Transverse colon (tissue), 4 donors: Measurements from ENCODE around the gene DNAH3. TPM values are rescaled to one million over a fixed set of nuclear protein-coding genes. Genes with fewer than 3 reads are reported as not detected.

Experiments used
- DNase-seq: peaks from one replicate; pipeline ENCODE4 v3.0.0-alpha.2; 2019
- H3K27ac ChIP-seq, 4 donors: fragments of 200-600 bp; sonication (generic); 2 replicates each; pipeline ENCODE4 v1.5.1; 2016 to 2018; ENCODE audit warnings: inconsistent platforms in 4 of 4
- H3K27me3 ChIP-seq: fragments of 200-600 bp; sonication (generic); 2 replicates; pipeline ENCODE4 v1.5.1; 2017; ENCODE audit warnings: inconsistent platforms
- H3K36me3 ChIP-seq, 4 donors: fragments of 200-600 bp; sonication (generic); 2 replicates each; pipeline ENCODE4 v1.5.1; 2017 to 2019; ENCODE audit warnings: inconsistent platforms in 4 of 4
- H3K4me1 ChIP-seq, 4 donors: fragments of 200-600 bp; sonication (generic); 2 replicates each; pipeline ENCODE4 v1.5.1; 2017 to 2020; ENCODE audit warnings: inconsistent platforms in 4 of 4
- H3K4me3 ChIP-seq, 4 donors: fragments of 200-600 bp; sonication (generic); 1 replicate in 1 of 4; 2 replicates in 3 of 4; pipeline versions ENCODE4 v1.5.1 to v1.6.1; 2017 to 2019; ENCODE audit warnings: inconsistent platforms in 4 of 4
- H3K9me3 ChIP-seq, 2 donors: fragments of 200-600 bp; sonication (generic); 2 replicates each; pipeline ENCODE4 v1.5.1; 2017 to 2019; ENCODE audit warnings: inconsistent platforms in 2 of 2
- CTCF ChIP-seq, 5 experiments: fragments of 200-600 bp in 3 of 5; fragments of 450-650 bp in 2 of 5; sonication (generic) in 3 of 5; IDR thresholded peaks; 1 replicate in 2 of 5; 2 replicates in 3 of 5; pipeline ENCODE4 v1.5.1; 2016 to 2017; ENCODE audit warnings: antibody characterized with exemption in 5 of 5, inconsistent platforms in 3 of 5, mild to moderate bottlenecking in 2 of 5, moderate library complexity in 1 of 5
- EP300 ChIP-seq: sonication (generic); formaldehyde crosslinking; IDR thresholded peaks from one replicate; pipeline ENCODE4 v1.6.1; 2017; ENCODE audit warnings: antibody characterized with exemption, low read depth
- POLR2A ChIP-seq: fragments of 450-650 bp; IDR thresholded peaks from one replicate; pipeline ENCODE4 v1.6.1; 2016; ENCODE audit warnings: antibody characterized with exemption, mild to moderate bottlenecking, moderate library complexity
- POLR2AphosphoS5 ChIP-seq, 3 donors: sonication (generic); formaldehyde crosslinking; IDR thresholded peaks; one replicate each; pipeline ENCODE4 v1.6.1; 2016; ENCODE audit warnings: antibody characterized with exemption in 3 of 3
- WGBS, 2 donors: methylation state at CpG; one replicate each; pipeline ENCODE4 v1.1.5; 2018; ENCODE audit warnings: low coverage in 1 of 2; 5-methylcytosine and 5-hydroxymethylcytosine counted together
- in situ Hi-C, 4 donors: fragments of 200-750 bp; cut with MboI; loops; one replicate each; pipeline versions ENCODE4 v1.15.0 to v1.15.1; 2017; ENCODE audit warnings: low sequenced_read_pairs in 3 of 4, low pct_ligation_motif_present in 1 of 4, low pct_unique_long_range_greater_than_20kb in 1 of 4
- intact Hi-C: fragments of 100-400 bp; cut with DNase I; formaldehyde crosslinking; loops from one replicate; pipeline ENCODE4 v1.15.1; 2023; ENCODE audit warnings: low total_unique reads
- total RNA-seq, 4 donors: library from RNA; depleted of rRNA; stranded (reverse); fragments of >200 nt; gene quantifications; one replicate each; pipeline ENCODE4 v1.1.0, GENCODE V29; 2016

DNAH3 gene
- total RNA-seq, 4 donors from 2014 or later, result 1.1 to 28.7 (median 5.5) TPM

- in situ Hi-C loops, result loop anchor here in 1 of 4 donors (5.0 kb wide), 1 partner anchor 52 kb away; no protein-coding TSS in a partner anchor
Observed at GRCh38 chr16:20903899-20904506, 246.6 kb downstream of the DNAH3 start.

GRCh38 chr16:20903116-20903898, 247.3 kb downstream of the DNAH3 start:
- Histone ChIP-seq H3K4me3 (no peak overlapping the region), H3K4me1 (peaks cover 18 to 74% (median 42%) of the 10 kb centered on the region in 4 donors), H3K27ac (peak overlapping the region; percentile 76 to 97 (median 94)), H3K36me3 (no peaks in the 10 kb centered on the region), H3K27me3 (no peaks in the 10 kb centered on the region), H3K9me3 (no peaks in the 10 kb centered on the region)
- 91 to 100% methylated on average over 1 to 5 of the region's 5 CpGs for WGBS, 2 donors
- DNase-seq, result no peak
- no peak for TF ChIP-seq POLR2AphosphoS5 (IDR thresholded peaks at IDR 0.05)
- no peak for TF ChIP-seq CTCF (IDR thresholded peaks at IDR 0.05)
- TF ChIP-seq EP300, result no peak
- no peak for TF ChIP-seq POLR2A
- intact Hi-C loops (loop anchor here (5.0 kb wide), 1 partner anchor 51 kb away; no protein-coding TSS in a partner anchor), in situ Hi-C loops (loop anchor here in 1 of 4 donors (5.0 kb wide), 1 partner anchor 51 kb away; no protein-coding TSS in a partner anchor)

More at GRCh38 chr16:20903899-20904506, 246.6 kb downstream of the DNAH3 start:
- no peaks in the 10 kb centered on the region for H3K9me3 ChIP-seq
- intact Hi-C loops, result loop anchor here (5.0 kb wide), 1 partner anchor 52 kb away; no protein-coding TSS in a partner anchor
- peaks cover 11 to 67% (median 37%) of the 10 kb centered on the region in 4 donors for H3K4me1 ChIP-seq
- TF ChIP-seq POLR2AphosphoS5 (IDR thresholded peaks at IDR 0.05), result no peak
- H3K4me3 ChIP-seq, result no peak overlapping the region
- WGBS, 2 donors, result 58 to 67% methylated on average over 5 of the region's 5 CpGs
- H3K36me3 ChIP-seq, result no peaks in the 10 kb centered on the region
- H3K27ac ChIP-seq, result peak overlapping the region; percentile 71 to 97 (median 85)
- DNase-seq, result no peak
- H3K27me3 ChIP-seq, result no peaks in the 10 kb centered on the region

GRCh38 chr16:20902426-20902825, 248.2 kb downstream of the DNAH3 start:
- H3K4me3 ChIP-seq, result no peak overlapping the region
- no peaks in the 10 kb centered on the region for H3K36me3 ChIP-seq
- 96 to 97% methylated on average over 6 of the region's 6 CpGs for WGBS, 2 donors
- TF ChIP-seq POLR2AphosphoS5 (IDR thresholded peaks at IDR 0.05) (no peak), POLR2A (no peak)
- H3K27ac ChIP-seq, result peak overlapping the region; percentile 93 to 97 (median 94)
- intact Hi-C loops, result loop anchor here (5.0 kb wide), 1 partner anchor 50 kb away; no protein-coding TSS in a partner anchor
- no peaks in the 10 kb centered on the region for H3K9me3 ChIP-seq
- H3K27me3 ChIP-seq, result no peaks in the 10 kb centered on the region
- H3K4me1 ChIP-seq, result peaks cover 18 to 76% (median 45%) of the 10 kb centered on the region in 4 donors
- in situ Hi-C loops, result loop anchor here in 1 of 4 donors (5.0 kb wide), 1 partner anchor 50 kb away; no protein-coding TSS in a partner anchor
- DNase-seq, result no peak

GRCh38 chr16:20901436-20902112, 249.1 kb downstream of the DNAH3 start:
- TF ChIP-seq EP300, result no peak
- TF ChIP-seq POLR2AphosphoS5 (IDR thresholded peaks at IDR 0.05), result peak in 1 of 3 donors; percentile 10
- intact Hi-C loops, result loop anchor here (5.0 kb wide), 1 partner anchor 49 kb away; no protein-coding TSS in a partner anchor

GRCh38 chr16:20901068-20901435, 249.6 kb downstream of the DNAH3 start:
- in situ Hi-C loops (loop anchor here in 1 of 4 donors (5.0 kb wide), 1 partner anchor 49 kb away; no protein-coding TSS in a partner anchor), intact Hi-C loops (loop anchor here (5.0 kb wide), 1 partner anchor 49 kb away; no protein-coding TSS in a partner anchor)
- Histone ChIP-seq H3K4me1 (peaks cover 17 to 62% (median 39%) of the 10 kb centered on the region in 4 donors), H3K4me3 (peak overlapping the region; percentile 62 to 84 (median 76)), H3K27ac (peak overlapping the region; percentile 93 to 97 (median 94)), H3K27me3 (no peaks in the 10 kb centered on the region), H3K9me3 (no peaks in the 10 kb centered on the region), H3K36me3 (no peaks in the 10 kb centered on the region)
- 0 to 1% methylated on average over 2 to 14 of the region's 20 CpGs for WGBS, 2 donors
- DNase-seq, result no peak
- peak; percentile 12 for TF ChIP-seq POLR2A
- no peak for TF ChIP-seq POLR2AphosphoS5 (IDR thresholded peaks at IDR 0.05)

More at GRCh38 chr16:20901436-20902112, 249.1 kb downstream of the DNAH3 start:
- H3K27me3 ChIP-seq, result no peaks in the 10 kb centered on the region
- in situ Hi-C loops, result loop anchor here in 1 of 4 donors (5.0 kb wide), 1 partner anchor 49 kb away; no protein-coding TSS in a partner anchor
- peak overlapping the region; percentile 93 to 97 (median 94) for H3K27ac ChIP-seq
- 14 to 34% methylated on average over 13 to 27 of the region's 27 CpGs for WGBS, 2 donors
- peak; percentile 55 for DNase-seq
- H3K4me3 ChIP-seq, result peak overlapping the region; percentile 62 to 84 (median 76)
- H3K4me1 ChIP-seq, result peaks cover 18 to 68% (median 43%) of the 10 kb centered on the region in 4 donors
- H3K36me3 ChIP-seq, result no peaks in the 10 kb centered on the region
- no peaks in the 10 kb centered on the region for H3K9me3 ChIP-seq
